Progenitor cell of endocrine pancreas (in vitro differentiated cells): ENCODE data around the gene RAD51B. TPM values are rescaled to one million over a fixed set of nuclear protein-coding genes. Genes with fewer than 3 reads are reported as not detected.
A peak's percentile ranks its signal among the peaks of the same experiment; 100 is the strongest.

Experiments used
- DNase-seq: peaks from one replicate; pipeline ENCODE4 v3.0.0; 2021; ENCODE audit warnings: low spot score; ENCODE audit not compliant: unreplicated experiment
- H3K27ac Mint-ChIP-seq: 2 replicates; pipeline ENCODE4 v1.8.0; 2021; ENCODE audit warnings: mild to moderate bottlenecking, moderate library complexity, mixed read lengths
- H3K27me3 Mint-ChIP-seq: 2 replicates; pipeline ENCODE4 v1.8.0; 2021; ENCODE audit warnings: mixed read lengths
- H3K36me3 Mint-ChIP-seq: 2 replicates; pipeline ENCODE4 v1.8.0; 2022; ENCODE audit warnings: mixed read lengths; ENCODE audit not compliant: insufficient read depth
- H3K4me1 Mint-ChIP-seq: 2 replicates; pipeline ENCODE4 v1.8.0; 2021; ENCODE audit warnings: low read depth, mixed read lengths
- H3K4me3 Mint-ChIP-seq: 2 replicates; pipeline ENCODE4 v1.8.0; 2021; ENCODE audit warnings: low read depth, mild to moderate bottlenecking, moderate library complexity, mixed read lengths
- H3K9me3 Mint-ChIP-seq: 2 replicates; pipeline ENCODE4 v1.8.0; 2021; ENCODE audit warnings: low read depth, mixed read lengths
- CTCF ChIP-seq: fragments of 200-600 bp; sonication (generic); IDR thresholded peaks from one replicate; pipeline ENCODE4 v1.5.0; 2021; ENCODE audit warnings: antibody characterized with exemption, mild to moderate bottlenecking; ENCODE audit not compliant: unreplicated experiment
- total RNA-seq: library from RNA; stranded (reverse); gene quantifications from 2 replicates; pipeline ENCODE4 v1.2.1, GENCODE V29; 2021

RAD51B gene
- total RNA-seq, 1 donor from 2014 or later: 24.7 TPM

GRCh38 chr14:68667313-68667791 is 847.8 kb downstream of the RAD51B start:
- no peak for TF ChIP-seq CTCF
- Mint-ChIP-seq H3K27ac (no peak overlapping the region), H3K4me3 (no peak overlapping the region), H3K36me3 (no peaks in the 10 kb centered on the region), H3K9me3 (no peaks in the 10 kb centered on the region), H3K27me3 (no peaks in the 10 kb centered on the region), H3K4me1 (peaks cover 13% of the 10 kb centered on the region)
- no peak for DNase-seq

- DNase-seq: no peak
- H3K27ac Mint-ChIP-seq: no peak overlapping the region
- H3K4me3 Mint-ChIP-seq: no peak overlapping the region
- TF ChIP-seq CTCF: no peak
- no peaks in the 10 kb centered on the region for H3K9me3 Mint-ChIP-seq
- no peaks in the 10 kb centered on the region for H3K36me3 Mint-ChIP-seq
- no peaks in the 10 kb centered on the region for H3K27me3 Mint-ChIP-seq
- peaks cover 13% of the 10 kb centered on the region for H3K4me1 Mint-ChIP-seq
Measured at GRCh38 chr14:68668028-68668427, 848.4 kb downstream of the RAD51B start.

GRCh38 chr14:68668531-68668930 is 849.0 kb downstream of the RAD51B start:
- Mint-ChIP-seq H3K4me1 (peaks cover 13% of the 10 kb centered on the region), H3K27me3 (no peaks in the 10 kb centered on the region), H3K4me3 (no peak overlapping the region), H3K27ac (no peak overlapping the region), H3K9me3 (no peaks in the 10 kb centered on the region), H3K36me3 (no peaks in the 10 kb centered on the region)
- no peak for DNase-seq
- TF ChIP-seq CTCF: no peak

GRCh38 chr14:68669111-68669511 is 849.5 kb downstream of the RAD51B start:
- DNase-seq: no peak
- H3K4me3 Mint-ChIP-seq: no peak overlapping the region
- no peaks in the 10 kb centered on the region for H3K27me3 Mint-ChIP-seq
- H3K9me3 Mint-ChIP-seq: no peaks in the 10 kb centered on the region
- no peak overlapping the region for H3K27ac Mint-ChIP-seq
- H3K4me1 Mint-ChIP-seq: peaks cover 13% of the 10 kb centered on the region
- TF ChIP-seq CTCF: no peak
- H3K36me3 Mint-ChIP-seq: no peaks in the 10 kb centered on the region

GRCh38 chr14:68669603-68670358 is 850.2 kb downstream of the RAD51B start:
- no peaks in the 10 kb centered on the region for H3K27me3 Mint-ChIP-seq
- no peak overlapping the region for H3K4me3 Mint-ChIP-seq
- H3K36me3 Mint-ChIP-seq: no peaks in the 10 kb centered on the region
- peak overlapping the region; percentile 75 for H3K27ac Mint-ChIP-seq
- H3K9me3 Mint-ChIP-seq: no peaks in the 10 kb centered on the region
- DNase-seq: no peak
- no peak for TF ChIP-seq CTCF
- H3K4me1 Mint-ChIP-seq: peaks cover 11% of the 10 kb centered on the region
